PC-9 (cell line): ENCODE measurements around the gene SNRNP35.

Experiments
- CTCF ChIP-seq: fragments of 200-600 bp; sonication (generic); conservative IDR thresholded peaks from 2 replicates; pipeline ENCODE4 v1.6.1; 2017; ENCODE audit warnings: mixed run types, antibody characterized with exemption, mild to moderate bottlenecking, moderate library complexity
- EZH2 ChIP-seq: fragments of 200-600 bp; sonication (generic); IDR thresholded peaks from 2 replicates; pipeline ENCODE4 v1.8.0; 2017; ENCODE audit warnings: antibody characterized with exemption, low read depth

GRCh38 chr12:123494124-123494851 lies 36.3 kb downstream of the SNRNP35 start:
- TF ChIP-seq CTCF (no peak), EZH2 (no peak)
